ENCODE measurements around the gene TRMT5.

TRMT5 gene, protein sequence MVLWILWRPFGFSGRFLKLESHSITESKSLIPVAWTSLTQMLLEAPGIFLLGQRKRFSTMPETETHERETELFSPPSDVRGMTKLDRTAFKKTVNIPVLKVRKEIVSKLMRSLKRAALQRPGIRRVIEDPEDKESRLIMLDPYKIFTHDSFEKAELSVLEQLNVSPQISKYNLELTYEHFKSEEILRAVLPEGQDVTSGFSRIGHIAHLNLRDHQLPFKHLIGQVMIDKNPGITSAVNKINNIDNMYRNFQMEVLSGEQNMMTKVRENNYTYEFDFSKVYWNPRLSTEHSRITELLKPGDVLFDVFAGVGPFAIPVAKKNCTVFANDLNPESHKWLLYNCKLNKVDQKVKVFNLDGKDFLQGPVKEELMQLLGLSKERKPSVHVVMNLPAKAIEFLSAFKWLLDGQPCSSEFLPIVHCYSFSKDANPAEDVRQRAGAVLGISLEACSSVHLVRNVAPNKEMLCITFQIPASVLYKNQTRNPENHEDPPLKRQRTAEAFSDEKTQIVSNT

DNA sequence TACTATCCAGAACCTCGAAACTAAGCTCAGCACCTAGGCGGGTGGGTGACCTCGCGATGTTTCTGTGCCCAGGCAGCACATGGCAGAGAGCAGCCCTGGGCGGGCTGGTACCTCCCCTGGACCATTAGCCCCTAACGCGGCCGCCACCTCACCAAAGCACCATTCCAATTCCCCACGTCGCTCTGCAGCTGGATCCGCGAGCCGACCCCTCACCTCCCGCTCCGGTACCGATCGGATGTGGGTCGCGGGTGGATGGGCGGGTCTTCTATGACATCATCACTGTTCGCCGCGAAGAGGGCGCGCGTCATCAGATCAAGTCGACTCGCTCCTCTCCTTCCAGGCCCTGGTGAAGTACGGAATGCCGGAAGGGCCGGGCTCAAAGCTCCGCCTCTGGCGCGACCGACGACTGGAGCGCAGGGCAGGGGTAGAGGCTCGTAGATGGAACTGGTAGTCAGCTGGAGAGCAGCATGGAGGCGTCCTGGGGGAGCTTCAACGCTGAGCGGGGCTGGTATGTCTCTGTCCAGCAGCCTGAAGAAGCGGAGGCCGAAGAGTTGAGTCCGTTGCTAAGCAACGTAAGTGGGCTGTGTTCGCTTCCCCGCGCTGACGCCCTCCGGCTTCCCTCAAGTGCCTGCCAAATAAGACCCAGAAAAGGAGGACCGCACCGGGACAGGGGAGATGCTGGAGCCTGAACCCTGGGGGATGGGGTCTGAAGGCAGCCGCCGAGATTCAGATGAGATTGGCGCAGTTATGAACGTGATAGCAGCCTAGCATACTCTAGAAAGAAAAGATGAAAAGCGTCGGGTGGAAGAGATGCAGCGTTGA lies at the start of gene TRMT5, which contains the start of gene SLC38A6:
TSS of gene TRMT5 (minus strand) at position 269 of the 822 bp plus-strand sequence. CDS start at position 163, 106 bp downstream.
TSS of gene SLC38A6 (plus strand) at position 435 of the 822 bp plus-strand sequence. CDS start at position 468, 33 bp downstream.
- DNase-seq (ENCODE audit: extremely low read depth in 1 of 2, low read depth in 1 of 2), result peak; percentile 76 to 83

DNA sequence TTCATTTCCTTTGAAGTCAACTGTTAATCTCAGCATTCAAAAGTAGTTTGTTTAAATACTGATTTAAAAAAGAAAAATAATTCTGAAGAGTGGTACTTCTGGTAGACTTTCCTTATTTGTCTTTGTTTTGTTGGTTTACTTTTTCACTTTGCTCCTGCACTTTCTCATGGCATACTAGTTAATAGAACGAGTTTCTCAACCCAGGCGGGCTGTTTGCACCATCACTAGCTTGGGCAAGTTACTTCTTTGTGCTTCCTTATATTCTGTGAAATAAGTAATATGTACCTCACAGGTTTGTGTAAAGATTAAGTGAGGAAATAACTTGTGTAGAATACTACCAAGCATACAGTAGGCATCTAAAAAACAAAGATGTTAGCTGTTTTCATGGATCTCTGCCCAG lies 45.6 kb upstream of the TRMT5 start:
- DNase-seq (ENCODE audit: extremely low read depth in 1 of 2, low read depth in 1 of 2), result no peak

DNA sequence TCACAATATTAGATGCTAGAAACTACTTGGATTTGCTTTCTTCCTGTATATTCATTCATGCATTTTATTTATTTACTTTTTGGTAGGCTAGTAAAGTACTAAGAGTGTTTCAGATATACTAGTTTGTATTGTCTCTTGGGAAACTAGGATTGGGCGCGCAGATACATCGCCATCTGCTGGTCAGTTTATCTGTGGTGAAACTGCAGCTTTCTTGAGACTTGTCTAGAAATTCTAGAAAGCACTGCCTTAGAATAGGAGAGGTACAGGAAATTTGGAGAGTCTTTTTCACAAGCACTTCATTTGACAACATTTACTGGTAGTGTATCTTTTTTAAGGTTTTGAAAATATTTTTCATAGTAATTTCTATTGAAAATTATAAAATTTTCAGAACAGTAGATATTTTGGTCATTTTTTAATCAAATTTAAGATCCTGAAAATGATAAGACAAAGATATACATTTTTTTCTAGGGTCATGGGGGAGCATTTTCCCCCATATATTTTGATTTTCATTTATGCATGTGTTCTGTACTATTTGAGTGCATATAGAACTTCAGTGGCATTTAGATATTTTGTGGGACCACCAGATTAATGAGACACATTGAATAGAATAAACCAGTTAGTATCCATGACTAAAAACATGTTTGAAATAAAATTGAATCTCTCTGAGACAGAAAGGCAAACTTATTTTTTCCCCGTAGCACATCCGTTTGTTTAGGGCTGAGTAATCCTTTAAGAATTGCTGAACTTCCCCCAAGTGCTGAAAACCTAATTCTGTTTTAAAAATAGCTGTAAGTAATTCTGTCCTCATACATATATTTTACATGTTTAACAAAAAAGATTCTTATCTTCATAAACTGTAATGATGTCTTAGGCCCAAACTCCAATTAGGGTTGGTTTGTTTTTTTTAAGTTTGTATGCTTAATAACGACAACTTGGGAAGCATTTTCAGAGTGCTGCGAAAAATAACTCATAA lies 44.7 kb upstream of the TRMT5 start:
- peak in 1 of 2 donors; percentile 23 for DNase-seq (ENCODE audit: extremely low read depth in 1 of 2, low read depth in 1 of 2)

DNA sequence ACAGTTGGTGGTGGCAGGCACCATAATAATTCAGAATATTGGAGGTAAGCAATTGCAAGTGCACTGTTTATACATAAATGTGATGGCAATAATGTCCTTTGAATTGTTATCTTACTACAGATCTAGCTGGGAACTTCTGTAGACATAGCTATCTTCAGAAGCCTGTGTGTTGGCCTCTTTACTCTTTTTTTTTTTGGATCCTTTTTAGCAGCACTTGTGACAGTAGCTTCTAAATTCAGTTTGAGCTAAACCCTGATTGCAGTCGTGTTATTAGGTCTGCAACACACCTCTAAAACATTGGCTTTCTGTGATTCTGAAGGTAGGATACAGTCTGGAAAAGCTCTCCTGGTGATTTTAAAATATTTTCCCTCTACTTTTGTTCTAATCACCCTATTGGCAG lies 38.7 kb upstream of the TRMT5 start:
- no peak for DNase-seq (ENCODE audit: extremely low read depth in 1 of 2, low read depth in 1 of 2)

DNA sequence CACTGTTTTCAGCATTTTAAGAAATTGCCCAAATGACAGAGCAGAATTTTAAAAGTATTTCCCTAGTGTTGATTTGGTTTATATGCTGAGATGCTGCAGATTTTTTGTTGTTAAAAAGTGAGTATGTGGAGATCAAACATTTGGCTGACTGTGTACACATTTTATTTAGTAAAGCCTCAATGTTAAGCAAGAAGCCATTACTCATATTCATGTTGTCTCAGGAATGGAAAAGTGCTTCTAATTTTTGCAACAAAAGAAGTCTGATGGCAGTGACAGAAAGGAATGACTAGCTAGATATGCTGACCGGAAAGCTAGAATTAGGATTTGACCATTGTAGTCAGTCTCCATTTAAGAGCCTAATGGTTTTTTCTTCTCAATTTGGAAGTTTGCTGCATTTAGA lies 22.7 kb upstream of the TRMT5 start:
- DNase-seq (ENCODE audit: extremely low read depth in 1 of 2, low read depth in 1 of 2), result no peak

DNA sequence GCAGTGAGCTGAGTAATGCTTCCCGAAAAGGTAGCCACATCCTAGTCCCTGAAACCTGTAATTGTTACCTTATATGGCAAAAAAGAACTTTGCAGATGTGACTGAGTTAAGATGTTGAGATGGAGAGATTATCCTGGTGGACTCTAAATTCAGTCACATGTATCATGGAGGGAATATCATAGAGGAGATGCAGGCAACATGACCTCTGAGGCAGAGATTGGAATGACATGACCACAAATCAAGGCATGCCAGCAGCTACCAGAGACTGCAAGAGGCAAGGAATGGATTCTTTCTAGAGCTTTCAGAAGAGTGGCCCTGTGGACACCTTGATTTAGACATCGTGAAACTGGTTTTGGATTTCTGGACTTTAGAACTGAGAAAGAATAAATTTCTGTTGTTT lies 18.7 kb upstream of the TRMT5 start:
- no peak for DNase-seq (ENCODE audit: extremely low read depth in 1 of 2, low read depth in 1 of 2)

DNA sequence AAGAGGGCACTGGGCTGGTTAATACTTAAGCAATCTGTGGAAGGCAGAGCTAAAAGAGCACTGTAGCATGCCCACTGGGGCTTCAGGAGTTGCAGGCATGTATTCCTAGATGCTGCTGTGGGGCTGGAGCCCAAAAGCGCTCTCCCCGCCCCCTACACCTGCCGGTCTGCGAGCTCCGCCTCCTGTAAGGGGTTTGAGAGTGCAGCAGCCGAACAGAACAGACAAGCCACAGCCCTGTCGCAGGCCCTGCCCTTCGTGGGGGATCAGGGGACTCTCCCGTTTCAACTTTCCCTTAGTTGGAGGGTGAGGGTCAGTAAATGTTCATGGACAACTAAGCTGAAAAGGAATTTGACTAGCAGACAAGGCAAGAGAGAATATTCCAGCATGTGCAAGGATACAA lies 17.7 kb upstream of the TRMT5 start:
- no peak for DNase-seq (ENCODE audit: extremely low read depth in 1 of 2, low read depth in 1 of 2)

DNA sequence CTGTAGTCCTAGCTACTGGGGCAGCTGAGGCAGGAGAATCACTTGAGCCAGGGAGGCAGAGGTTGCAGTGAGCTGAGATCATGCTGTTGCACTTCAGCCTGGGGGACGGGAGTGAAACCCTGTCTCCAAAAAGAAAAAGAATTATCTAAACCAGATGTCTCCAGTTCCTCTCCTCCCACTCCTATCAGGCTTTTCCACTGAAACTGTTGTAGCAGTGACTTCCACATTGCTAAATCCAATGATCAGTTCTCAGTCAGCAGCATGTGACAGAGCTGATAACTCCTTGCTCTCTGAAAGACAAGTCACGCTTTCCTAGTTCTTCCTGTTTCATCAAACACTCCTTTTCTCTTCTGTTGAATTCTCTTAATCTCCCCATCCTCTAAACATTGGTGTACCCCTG lies 8.7 kb upstream of the TRMT5 start:
- no peak for DNase-seq (ENCODE audit: extremely low read depth in 1 of 2, low read depth in 1 of 2)

DNA sequence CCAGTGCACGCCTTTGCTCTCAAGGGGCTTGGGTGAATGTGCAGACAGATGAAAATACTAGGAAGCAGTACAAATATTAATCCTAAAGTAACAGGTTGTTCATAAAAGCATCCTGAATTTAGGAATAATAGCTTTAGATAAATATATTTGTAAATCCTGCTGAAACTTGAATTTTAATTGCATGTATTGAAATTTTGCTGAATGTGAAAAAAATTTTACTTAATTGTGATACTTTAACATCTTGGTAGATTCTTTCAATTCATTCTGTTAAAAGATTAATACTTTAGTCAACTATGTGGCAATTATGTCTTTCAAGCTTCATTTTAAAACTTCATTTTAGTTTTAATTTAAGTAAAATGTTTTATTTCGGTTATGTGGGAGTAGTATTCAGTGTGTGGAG lies 5.6 kb upstream of the TRMT5 start:
- DNase-seq (ENCODE audit: extremely low read depth in 1 of 2, low read depth in 1 of 2), result no peak

DNA sequence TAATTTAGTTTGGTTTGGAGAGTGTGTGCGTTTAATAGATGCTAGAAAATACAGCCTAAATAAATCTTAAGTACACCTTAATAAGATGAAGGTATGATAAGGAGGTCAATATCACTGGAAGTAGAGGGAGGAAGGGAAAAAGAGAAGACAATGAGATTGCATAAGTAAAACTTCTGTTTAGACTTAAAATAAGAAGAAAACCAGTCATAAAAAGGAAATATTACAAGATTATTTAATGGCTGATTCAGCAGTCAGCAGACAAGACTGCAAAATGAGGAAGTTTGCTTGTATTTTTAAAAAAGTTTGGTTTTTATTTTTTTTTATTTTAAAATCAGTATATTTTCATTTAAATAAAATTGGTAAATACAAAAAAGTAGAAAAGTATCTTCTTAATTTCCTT lies 3.3 kb upstream of the TRMT5 start:
- DNase-seq (ENCODE audit: extremely low read depth in 1 of 2, low read depth in 1 of 2), result no peak

DNA sequence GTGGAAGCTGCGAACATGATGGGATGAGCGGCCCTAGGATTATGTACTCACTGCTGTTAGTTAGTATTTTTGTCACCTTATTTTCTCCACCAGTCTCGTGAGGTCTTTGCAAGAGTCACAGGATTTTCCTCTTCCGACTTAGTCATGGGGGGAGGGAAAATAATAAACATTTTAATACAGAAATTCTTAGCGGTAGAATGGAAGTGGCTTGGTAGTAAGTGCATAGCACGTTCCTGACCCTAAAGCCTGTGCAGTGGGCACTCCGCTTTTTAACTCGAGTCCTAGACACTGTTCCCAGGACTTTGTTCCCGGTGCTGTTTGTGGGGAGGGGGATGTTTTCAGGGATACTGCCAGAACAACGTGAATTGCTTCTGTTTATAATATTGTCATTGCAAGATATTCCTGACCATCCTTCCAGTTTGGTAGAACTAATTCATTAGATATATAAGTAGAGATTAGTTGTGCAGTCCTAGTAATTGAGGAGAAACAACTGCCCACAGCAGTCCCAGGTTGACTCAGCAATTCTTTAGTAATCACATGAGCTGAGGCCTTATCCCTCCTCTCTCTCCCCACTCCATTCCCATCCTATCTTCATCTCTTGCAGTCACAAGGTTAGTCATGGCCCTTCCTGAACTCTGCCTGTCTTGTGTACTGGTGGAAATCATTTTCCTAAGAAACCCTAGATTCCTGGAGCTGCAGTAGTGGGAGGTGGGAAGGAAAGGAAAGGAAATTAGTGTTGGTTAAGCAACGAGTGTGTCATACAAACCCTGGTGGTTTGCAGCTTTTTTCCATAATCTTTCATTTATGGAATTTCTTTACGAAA lies 965 bp upstream of the TRMT5 start:
- DNase-seq (ENCODE audit: extremely low read depth in 1 of 2, low read depth in 1 of 2), result no peak

DNA sequence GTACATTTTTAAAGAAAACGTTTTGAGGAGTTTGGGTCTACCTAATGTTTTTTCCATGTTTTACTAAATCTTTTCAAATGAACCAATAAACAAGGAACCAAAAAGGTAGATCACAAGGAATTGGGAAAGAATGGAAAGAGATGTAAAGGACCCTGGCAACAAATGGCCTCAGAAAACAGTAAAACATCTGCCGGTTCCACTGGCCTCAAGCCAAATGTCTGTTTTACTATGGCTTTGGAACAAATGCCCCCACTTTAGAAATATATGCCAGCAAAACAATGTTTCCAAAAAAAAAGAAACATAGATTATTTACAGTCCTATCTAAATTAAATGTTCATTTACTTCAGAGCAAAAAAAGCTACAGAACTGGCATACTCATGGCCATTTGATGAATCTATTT lies 3.0 kb downstream of the TRMT5 start:
- no peak for DNase-seq (ENCODE audit: extremely low read depth in 1 of 2, low read depth in 1 of 2)

DNA sequence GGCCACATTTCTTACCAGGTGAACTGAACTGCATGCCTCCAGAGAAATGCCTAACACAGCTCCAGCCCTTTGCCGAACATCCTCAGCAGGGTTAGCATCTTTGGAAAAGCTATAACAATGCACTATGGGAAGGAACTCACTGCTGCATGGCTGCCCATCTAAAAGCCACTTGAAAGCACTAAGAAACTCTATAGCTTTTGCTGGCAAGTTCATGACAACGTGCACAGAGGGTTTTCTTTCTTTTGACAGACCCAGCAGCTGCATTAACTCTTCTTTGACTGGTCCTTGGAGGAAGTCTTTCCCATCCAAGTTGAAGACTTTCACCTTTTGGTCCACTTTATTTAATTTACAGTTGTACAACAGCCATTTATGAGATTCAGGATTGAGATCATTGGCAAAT lies 5.3 kb downstream of the TRMT5 start:
- no peak for DNase-seq (ENCODE audit: extremely low read depth in 1 of 2, low read depth in 1 of 2)

DNA sequence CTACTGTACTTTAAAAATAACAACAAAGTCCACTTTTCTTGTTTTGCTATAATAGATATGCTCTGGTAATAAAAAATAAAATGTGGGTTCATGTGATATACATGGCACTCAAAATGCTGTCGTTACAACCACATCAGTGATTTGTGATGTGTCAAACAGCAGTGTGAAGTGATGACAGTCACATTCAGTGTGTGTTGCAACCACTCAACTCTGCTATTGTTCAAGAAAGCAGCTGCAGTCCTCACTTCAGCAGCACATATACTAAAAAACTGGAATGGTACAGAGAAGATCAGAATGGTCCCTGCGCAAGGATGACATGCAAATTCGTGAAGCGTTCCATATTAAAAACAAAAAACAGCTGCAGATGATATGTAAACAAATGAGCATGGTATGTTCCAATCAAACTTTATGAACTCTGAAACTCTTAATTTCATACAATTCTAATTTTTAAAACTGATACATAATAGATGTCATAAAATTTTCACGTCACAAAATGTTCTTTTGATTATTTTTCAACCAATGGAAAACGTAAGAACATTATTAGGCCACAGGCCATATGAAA lies 6.7 kb downstream of the TRMT5 start:
- DNase-seq (ENCODE audit: extremely low read depth in 1 of 2, low read depth in 1 of 2), result no peak

DNA sequence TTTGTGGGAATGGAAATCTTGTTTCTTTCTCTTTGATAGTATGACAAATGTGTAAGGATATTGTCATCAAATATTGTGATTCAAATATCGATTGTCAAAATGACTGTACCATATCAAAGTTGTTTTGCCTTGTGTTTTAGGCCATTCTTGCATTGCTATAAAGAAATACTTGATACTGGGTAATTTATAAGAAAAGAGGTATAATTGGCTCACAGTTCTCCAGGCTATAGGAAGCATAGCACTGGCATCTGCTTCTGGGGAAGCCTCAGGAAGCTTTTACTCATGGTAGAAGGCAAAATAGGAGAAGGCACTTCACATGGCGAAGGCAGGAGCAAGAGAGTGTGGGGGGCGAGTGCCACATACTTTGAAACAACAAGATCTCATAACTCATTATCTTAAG lies 7.8 kb downstream of the TRMT5 start:
- DNase-seq (ENCODE audit: extremely low read depth in 1 of 2, low read depth in 1 of 2), result no peak

DNA sequence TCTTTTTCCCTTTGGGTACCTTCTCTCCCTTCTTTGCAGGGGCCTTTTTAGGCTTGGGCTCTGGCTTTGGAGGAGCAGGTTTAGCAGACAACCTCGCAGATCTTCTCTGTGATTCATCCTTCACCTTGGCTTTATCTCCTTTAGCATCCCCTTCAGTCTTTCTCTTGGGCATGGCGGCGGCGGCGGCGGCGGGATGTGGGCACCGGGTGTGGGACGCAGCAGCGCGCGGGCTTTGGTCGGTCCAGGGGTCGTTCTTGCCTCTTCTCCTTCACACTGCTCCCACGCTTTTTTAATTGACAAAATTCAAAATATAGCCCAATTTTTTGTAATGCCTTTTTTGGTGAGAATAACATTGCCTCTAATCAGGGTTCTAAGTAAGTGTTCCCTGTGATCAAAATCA lies 8.6 kb downstream of the TRMT5 start:
- no peak for DNase-seq (ENCODE audit: extremely low read depth in 1 of 2, low read depth in 1 of 2)

DNA sequence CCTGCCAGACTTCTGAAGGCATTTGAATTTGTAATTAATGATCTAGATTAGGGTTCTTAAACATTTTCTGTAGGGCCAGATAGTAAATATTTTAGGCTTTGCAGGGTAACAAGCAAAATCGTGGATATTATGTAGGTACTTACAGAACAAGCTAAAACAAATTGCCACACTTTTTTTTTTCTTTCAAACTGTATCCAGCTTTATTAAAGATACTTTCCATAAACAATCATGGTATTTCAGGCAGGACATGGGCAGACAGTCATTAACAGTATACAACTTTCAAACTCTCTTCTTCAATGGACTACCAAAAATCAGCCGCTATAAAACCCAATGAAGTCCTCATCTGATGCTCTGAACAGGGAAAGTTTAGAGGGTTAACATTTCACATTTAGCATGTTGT lies 9.6 kb downstream of the TRMT5 start:
- no peak for DNase-seq (ENCODE audit: extremely low read depth in 1 of 2, low read depth in 1 of 2)

DNA sequence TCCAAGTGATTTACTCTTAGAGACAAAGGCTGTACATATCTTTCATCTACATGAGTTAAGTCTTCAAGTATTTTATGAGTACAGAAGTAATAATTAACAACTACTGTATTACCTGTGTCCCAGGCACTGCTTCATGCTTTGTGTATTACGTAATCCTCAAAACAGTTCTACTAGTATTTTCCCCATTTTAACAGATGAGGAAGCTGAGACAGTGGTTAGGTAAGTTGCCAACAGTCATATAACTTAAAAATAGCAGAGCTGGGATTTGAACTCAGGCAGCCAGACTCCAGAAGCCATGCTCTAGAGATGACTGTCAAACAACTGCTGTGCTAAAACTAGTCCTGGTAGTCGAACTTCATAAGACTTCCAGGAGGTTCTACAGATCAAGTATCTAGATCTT lies 10.7 kb downstream of the TRMT5 start:
- DNase-seq (ENCODE audit: extremely low read depth in 1 of 2, low read depth in 1 of 2), result no peak

DNA sequence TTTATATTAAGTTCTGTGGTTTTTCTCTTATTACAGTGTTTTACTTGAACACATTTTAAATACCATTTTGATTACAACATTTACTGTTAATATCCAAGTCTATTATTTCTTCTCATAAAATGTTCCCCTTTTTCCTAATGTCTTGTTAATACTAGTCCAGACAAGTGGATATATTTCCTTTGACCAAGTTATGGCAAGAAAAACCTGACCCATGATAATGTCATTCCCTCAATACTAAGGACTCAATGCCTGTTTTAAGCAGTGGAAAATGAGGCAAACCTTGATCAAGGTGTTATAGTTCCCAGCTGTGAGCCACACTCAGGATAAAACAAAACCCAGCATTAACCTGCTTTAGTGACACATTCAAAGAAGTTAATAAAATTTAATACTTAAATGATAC lies 12.2 kb downstream of the TRMT5 start:
- DNase-seq (ENCODE audit: extremely low read depth in 1 of 2, low read depth in 1 of 2), result no peak

DNA sequence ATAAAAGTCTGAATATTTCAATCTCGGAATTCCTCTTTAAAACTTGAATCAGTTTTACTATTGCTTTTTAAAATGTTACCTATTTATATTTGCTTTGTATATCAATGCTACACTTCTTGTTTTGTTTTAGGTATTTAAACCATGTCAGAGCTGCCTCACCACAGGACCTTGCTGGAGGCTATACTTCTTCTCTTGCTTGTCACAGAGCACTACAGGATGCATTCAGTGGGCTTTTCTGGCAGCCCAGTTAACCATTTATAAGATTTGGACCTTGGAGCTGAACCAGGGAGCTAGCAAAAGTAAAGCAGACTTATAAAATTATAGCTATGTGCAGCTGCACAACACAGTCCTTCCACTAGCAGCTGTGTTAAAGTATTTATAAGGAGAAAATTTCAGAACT lies 12.8 kb downstream of the TRMT5 start:
- DNase-seq (ENCODE audit: extremely low read depth in 1 of 2, low read depth in 1 of 2), result no peak

All from stimulated activated CD8-positive, alpha-beta memory T cell treated with anti-CD3 and anti-CD28 coated beads, Interleukin-7, amount 100 ng/mL, for 48 hours (primary cell).